ENCODE results near the gene SULT2B1.

Gene SULT2B1

DNA sequence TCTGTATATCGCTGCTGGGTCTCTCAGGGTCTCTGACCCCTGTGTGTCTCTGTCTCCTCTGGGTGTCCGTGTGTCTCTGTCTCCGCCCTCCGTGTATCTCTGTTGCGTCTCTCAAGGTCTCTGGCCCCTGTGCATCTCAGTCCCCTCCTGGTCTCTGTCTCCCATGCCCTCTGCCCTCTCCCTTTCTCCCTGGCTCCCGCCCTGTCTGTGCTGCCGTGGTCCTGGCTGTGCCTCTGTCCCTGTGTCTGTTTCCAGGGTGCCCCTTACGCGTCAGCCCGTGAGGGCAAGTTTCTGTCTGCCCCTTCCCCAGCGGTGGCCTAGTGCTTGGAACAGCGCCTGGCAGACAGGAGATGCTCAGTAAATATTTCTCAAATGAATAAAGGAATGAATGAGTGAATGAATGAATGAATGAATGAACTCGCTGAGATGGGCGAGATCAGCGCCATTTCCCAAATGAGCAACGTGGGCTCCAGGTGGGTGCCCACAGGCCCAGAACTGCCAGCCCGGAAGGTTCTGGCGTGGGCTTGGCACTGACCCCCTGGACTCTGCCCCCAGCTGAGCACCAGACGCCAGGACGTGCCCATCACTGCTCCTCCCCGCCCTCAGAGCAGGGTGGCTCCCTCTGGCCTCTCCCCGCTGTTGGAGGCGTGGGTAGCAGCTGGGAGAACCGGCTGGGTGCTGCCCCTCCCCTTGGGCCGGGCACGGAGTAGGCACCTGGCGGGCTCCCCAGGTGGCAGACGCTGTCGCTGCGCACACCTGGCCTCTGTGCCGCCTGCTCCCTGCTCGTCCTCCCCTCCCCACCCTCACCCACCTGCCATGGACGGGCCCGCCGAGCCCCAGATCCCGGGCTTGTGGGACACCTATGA is at the start of gene SULT2B1:
SULT2B1 (plus strand) TSS at position 736 of the 866 bp plus-strand sequence; CDS start at position 817, 81 bp downstream.
- no peak within 1 kb of the TSS for H3K27ac Mint-ChIP-seq
- no peak within 1 kb of the TSS for H3K4me3 Mint-ChIP-seq
- H3K9me3 Mint-ChIP-seq (ENCODE audit: low read depth), result no peaks in the 10 kb centered on the region
- H3K36me3 Mint-ChIP-seq, result no peaks in the 10 kb centered on the region
- peaks cover 2% of the 10 kb centered on the region for H3K27me3 Mint-ChIP-seq
- no peaks in the 10 kb centered on the region for H3K4me1 Mint-ChIP-seq (ENCODE audit: low read depth)

DNA sequence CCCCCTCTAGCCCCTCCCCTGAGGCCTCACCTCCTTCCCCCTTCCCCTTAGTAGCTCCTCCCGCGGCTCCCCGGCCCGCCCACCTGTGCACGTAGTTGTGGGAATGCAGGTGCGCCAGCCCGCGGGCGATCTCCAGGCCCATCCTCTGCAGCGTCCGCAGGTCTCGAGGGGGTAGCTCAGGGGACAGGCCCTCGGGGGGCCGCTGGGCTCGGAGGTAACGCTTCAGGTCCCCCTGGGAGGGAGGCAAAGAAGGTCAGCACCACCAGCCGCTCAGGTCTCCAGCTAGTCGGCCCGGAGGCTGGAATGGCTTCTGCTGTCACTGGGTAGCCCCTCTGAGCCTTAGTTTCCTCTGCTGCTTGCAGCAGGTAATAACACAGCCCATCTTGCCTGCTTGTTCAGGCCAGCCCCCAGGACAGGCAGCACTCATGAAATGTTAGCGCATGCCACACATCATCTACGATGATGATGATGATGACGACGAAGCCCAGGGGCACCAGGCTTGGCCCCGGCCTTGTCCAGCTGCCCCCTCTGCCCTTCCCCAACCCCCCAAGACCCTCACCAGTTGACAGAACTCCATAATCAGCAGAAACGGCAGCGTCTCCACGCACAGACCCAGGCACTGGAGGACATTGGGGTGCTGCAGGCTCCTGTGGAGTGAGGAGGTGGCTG is 49.5 kb upstream of the SULT2B1 start:
- H3K4me3 Mint-ChIP-seq, result no peak overlapping the region

DNA sequence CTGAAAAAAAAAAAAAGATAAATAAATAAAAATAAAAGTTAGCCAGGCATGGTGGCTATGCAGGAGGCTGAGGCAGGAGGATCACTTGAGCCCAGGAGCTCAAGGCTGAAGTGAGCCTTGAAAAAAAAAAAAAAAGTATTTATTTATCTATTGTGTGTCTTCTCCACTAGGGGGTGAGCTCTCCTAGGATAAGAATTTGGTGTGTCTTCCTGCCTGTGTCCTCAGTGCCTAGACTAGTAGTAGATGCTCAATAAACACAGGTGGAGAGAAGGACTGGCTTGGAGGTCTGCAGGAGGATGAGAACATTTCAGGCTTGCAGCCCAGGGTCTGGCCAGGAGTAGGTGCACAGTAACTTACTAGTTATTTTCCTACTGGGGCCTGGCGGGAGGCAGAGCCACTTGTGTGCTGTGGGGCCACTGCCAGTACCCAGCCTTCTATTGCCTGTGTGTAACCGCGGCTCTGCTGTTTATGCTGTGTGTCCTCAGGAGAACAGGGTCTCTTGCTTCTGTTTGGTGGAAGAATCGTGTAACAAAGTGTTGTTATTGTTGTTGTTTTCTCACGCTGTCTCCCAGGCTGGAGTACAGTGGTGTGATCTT is 45.7 kb upstream of the SULT2B1 start:
- Mint-ChIP-seq H3K4me1 (ENCODE audit: low read depth) (peaks cover 16% of the 10 kb centered on the region), H3K36me3 (no peaks in the 10 kb centered on the region), H3K27ac (no peak overlapping the region), H3K9me3 (ENCODE audit: low read depth) (no peaks in the 10 kb centered on the region), H3K4me3 (no peak overlapping the region), H3K27me3 (no peaks in the 10 kb centered on the region)

More for the DNA sequence above, 49.5 kb upstream of the SULT2B1 start:
- Mint-ChIP-seq H3K9me3 (ENCODE audit: low read depth) (no peaks in the 10 kb centered on the region), H3K27me3 (no peaks in the 10 kb centered on the region), H3K27ac (no peak overlapping the region), H3K36me3 (no peaks in the 10 kb centered on the region), H3K4me1 (ENCODE audit: low read depth) (peaks cover 12% of the 10 kb centered on the region)

DNA sequence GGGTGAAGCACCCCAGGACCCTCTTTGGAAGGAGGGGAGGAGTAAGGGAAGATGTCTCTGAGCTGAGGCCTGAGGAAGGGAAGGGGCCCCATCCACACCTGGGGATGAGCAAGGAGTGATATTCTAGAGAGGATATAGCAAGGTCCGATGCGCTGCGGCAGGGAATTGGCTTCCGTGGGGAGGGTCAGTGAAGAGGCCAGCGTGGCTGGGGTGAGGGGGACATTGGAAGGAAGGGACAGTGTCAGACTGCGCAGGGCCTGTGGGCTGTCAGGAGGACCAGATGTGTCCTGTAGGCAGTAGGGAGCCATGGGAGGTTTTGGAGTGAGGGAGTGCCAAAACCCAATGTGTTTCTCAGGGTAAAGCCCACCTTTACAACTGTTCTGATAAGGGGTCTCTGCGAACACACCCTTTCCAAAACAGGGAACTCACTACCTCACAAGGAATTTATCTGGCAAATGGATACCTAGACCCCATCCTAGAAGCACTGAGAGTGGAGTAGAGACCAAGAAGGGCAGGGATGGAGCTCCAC is 44.0 kb upstream of the SULT2B1 start:
- H3K27ac Mint-ChIP-seq, result no peak overlapping the region
- no peaks in the 10 kb centered on the region for H3K36me3 Mint-ChIP-seq
- H3K27me3 Mint-ChIP-seq, result no peaks in the 10 kb centered on the region

DNA sequence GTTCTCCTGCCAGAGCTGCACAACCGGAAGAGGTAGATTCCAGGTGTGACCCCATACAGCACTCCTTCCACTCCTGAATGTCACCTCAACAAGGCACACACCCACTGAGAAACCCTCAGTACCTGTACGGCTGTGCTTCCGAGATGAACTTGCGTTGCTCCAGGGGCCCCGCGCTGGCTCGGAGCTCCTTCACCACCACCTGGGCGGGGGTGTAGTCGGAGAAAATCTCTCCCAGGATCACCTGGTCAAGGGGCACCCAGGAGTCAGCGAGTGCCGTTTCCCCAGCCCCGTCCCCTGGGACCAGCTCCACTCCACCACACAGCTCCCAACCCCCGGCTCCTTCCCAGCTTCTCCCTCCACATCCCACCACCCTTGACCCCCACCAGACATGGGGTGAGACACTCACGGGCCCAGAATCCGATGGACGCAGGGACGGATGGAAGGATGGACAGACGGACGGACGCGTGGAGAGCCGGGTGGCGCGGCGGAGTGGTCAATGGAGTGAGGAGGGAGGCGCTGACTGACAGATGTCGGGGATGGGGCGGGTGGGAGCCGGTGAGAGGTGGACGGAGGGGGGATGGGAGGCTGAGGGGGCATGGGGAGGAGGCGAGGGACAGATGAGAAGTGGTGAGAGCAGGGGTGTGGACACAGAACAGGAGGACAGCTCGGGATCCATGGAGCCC is 43.1 kb upstream of the SULT2B1 start:
- Mint-ChIP-seq H3K9me3 (ENCODE audit: low read depth) (no peaks in the 10 kb centered on the region), H3K36me3 (no peaks in the 10 kb centered on the region), H3K4me1 (ENCODE audit: low read depth) (peaks cover 8% of the 10 kb centered on the region), H3K27ac (no peak overlapping the region), H3K27me3 (no peaks in the 10 kb centered on the region), H3K4me3 (no peak overlapping the region)

More for the DNA sequence above, 44.0 kb upstream of the SULT2B1 start:
- Mint-ChIP-seq H3K9me3 (ENCODE audit: low read depth) (no peaks in the 10 kb centered on the region), H3K4me1 (ENCODE audit: low read depth) (peaks cover 10% of the 10 kb centered on the region), H3K4me3 (no peak overlapping the region)

- Mint-ChIP-seq H3K27me3 (no peaks in the 10 kb centered on the region), H3K4me1 (ENCODE audit: low read depth) (peaks cover 8% of the 10 kb centered on the region), H3K27ac (no peak overlapping the region), H3K36me3 (no peaks in the 10 kb centered on the region), H3K9me3 (ENCODE audit: low read depth) (no peaks in the 10 kb centered on the region), H3K4me3 (no peak overlapping the region)
Observed at GRCh38 chr19:48509467-48510194, 42.3 kb upstream of the SULT2B1 start.

GRCh38 chr19:48510421-48511268 is 41.3 kb upstream of the SULT2B1 start:
- Mint-ChIP-seq H3K9me3 (ENCODE audit: low read depth) (no peaks in the 10 kb centered on the region), H3K27me3 (no peaks in the 10 kb centered on the region), H3K4me1 (ENCODE audit: low read depth) (peaks cover 8% of the 10 kb centered on the region), H3K36me3 (no peaks in the 10 kb centered on the region), H3K27ac (peak overlapping the region; percentile 58), H3K4me3 (peak overlapping the region; percentile 88)

- peak overlapping the region; percentile 88 for H3K4me3 Mint-ChIP-seq
- no peak overlapping the region for H3K27ac Mint-ChIP-seq
- no peaks in the 10 kb centered on the region for H3K9me3 Mint-ChIP-seq (ENCODE audit: low read depth)
- peaks cover 8% of the 10 kb centered on the region for H3K4me1 Mint-ChIP-seq (ENCODE audit: low read depth)
- H3K27me3 Mint-ChIP-seq, result no peaks in the 10 kb centered on the region
- H3K36me3 Mint-ChIP-seq, result no peaks in the 10 kb centered on the region
Observed at GRCh38 chr19:48511321-48511731, 40.6 kb upstream of the SULT2B1 start.

GRCh38 chr19:48511800-48512503 is 40.0 kb upstream of the SULT2B1 start, which contains the start of gene LMTK3:
Gene LMTK3 (minus strand): TSS chr19:48511835. CDS start chr19:48511576, 259 bp downstream.
- Mint-ChIP-seq H3K9me3 (ENCODE audit: low read depth) (no peaks in the 10 kb centered on the region), H3K36me3 (no peaks in the 10 kb centered on the region), H3K27ac (peak within 1 kb of the TSS; percentile 58), H3K27me3 (no peaks in the 10 kb centered on the region), H3K4me1 (ENCODE audit: low read depth) (peaks cover 8% of the 10 kb centered on the region), H3K4me3 (peak within 1 kb of the TSS; percentile 88)

DNA sequence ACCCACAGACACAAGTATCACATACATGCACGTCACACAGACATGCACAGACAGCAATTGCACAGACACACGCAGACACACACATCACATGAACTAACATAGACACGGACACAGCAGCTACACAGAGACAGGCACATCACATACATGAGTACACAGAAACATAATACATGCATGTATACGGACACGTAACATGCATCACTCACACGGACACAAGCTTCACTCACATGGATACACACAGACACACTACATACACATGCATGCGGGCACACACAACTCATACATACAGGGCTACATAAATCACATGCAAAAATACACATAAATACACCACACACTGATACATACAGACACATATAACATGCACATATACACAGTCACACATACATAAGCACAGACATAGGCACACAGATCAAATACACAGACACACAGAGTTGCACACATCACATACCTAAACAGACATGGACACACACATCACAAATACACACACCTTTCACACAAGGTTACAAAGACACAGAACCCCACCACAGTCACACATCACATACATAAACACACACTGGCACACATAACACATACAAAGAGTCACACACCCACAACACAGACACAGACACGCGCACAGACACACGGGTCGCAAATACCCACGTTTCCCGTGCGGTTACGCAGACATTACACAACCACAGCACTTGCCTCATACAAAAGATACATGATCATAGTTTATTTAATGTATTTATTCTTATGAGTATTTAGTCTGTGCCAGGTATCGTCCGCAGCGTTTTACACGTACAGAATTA is 39.3 kb upstream of the SULT2B1 start:
- H3K27me3 Mint-ChIP-seq, result no peaks in the 10 kb centered on the region
- no peaks in the 10 kb centered on the region for H3K36me3 Mint-ChIP-seq
- H3K27ac Mint-ChIP-seq, result no peak overlapping the region
- H3K4me1 Mint-ChIP-seq (ENCODE audit: low read depth), result peaks cover 8% of the 10 kb centered on the region
- H3K9me3 Mint-ChIP-seq (ENCODE audit: low read depth), result no peaks in the 10 kb centered on the region
- no peak overlapping the region for H3K4me3 Mint-ChIP-seq

DNA sequence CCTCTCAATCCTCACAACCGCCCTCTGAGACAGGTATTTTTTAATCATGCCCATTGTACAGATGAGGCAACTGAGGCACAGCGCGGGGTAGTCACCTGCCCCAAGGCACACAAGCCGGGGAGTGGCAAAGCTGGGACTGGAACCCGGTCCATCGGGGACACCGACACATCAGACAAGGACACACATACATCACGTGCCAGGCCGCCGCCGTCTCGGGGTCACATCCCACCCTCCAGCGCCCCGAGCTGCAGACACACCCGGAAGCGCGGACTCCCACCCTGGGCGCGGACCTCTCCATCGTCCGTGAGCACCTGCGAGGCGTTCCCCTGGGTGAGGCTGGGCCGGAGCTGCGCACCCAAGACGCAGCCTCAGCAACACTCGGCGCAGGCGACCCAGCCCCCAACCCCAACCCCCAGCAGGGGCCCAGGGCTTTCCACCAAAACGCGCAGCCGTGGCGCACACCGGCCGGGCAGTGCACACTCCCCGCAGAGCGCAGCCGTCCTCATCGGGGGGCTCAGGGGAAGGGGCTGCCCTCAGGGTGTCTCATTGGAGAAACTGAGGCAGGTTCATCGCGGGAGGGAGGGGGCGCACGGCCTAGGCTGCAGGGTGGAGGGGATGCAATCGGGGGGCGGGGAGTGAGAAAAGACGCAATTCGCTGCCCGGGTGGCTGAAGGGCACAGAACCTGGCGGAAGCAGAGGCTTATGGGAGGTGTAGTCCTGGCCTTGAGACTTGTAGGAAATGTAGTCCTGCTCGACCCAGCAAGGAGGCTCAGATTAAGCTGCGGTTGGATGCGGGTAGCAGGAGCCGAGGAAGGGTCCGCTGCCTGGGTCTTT is 38.5 kb upstream of the SULT2B1 start:
- Mint-ChIP-seq H3K9me3 (ENCODE audit: low read depth) (no peaks in the 10 kb centered on the region), H3K27me3 (no peaks in the 10 kb centered on the region), H3K4me3 (no peak overlapping the region), H3K4me1 (ENCODE audit: low read depth) (peaks cover 8% of the 10 kb centered on the region), H3K36me3 (no peaks in the 10 kb centered on the region), H3K27ac (peak overlapping the region; percentile 14)

GRCh38 chr19:48514123-48514458 is 37.9 kb upstream of the SULT2B1 start:
- Mint-ChIP-seq H3K4me3 (no peak overlapping the region), H3K27me3 (no peaks in the 10 kb centered on the region), H3K36me3 (no peaks in the 10 kb centered on the region), H3K9me3 (ENCODE audit: low read depth) (no peaks in the 10 kb centered on the region), H3K27ac (peak overlapping the region; percentile 14), H3K4me1 (ENCODE audit: low read depth) (peaks cover 8% of the 10 kb centered on the region)
